VCaP (cell line): ENCODE data around the gene SMIM28.
A peak's percentile ranks its signal among the peaks of the same experiment; 100 is the strongest.

Experiments
- H3K27ac ChIP-seq: fragments of 450-650 bp; 2 replicates; pipeline ENCODE4 v1.5.1; 2017
- CTCF ChIP-seq: fragments of 450-650 bp; conservative IDR thresholded peaks from 2 replicates; pipeline ENCODE4 v1.5.1; 2017; ENCODE audit warnings: mild to moderate bottlenecking, moderate library complexity

SMIM28 gene

GRCh38 chr6:138401960-138402837, 24.5 kb downstream of the SMIM28 start:
- peak overlapping the region; percentile 96 for H3K27ac ChIP-seq

GRCh38 chr6:138402838-138403187, 25.1 kb downstream of the SMIM28 start:
- peak overlapping the region; percentile 96; the same call in 1 of the 2 replicates for H3K27ac ChIP-seq
- TF ChIP-seq CTCF: no peak

More at GRCh38 chr6:138401960-138402837, 24.5 kb downstream of the SMIM28 start:
- TF ChIP-seq CTCF: no peak

- peak overlapping the region; percentile 96 for H3K27ac ChIP-seq
- TF ChIP-seq CTCF: no peak
These were observed 25.7 kb downstream of the SMIM28 start for GRCh38 chr6:138403324-138403800.

GRCh38 chr6:138403801-138404665, 26.3 kb downstream of the SMIM28 start, which contains the start of gene HEBP2:
Gene HEBP2 (plus strand): TSS chr6:138404223. CDS start chr6:138404496, 273 bp downstream.
- H3K27ac ChIP-seq: peak within 1 kb of the TSS; percentile 96
- TF ChIP-seq CTCF: peak; percentile 91

GRCh38 chr6:138404666-138405337, 27.1 kb downstream of the SMIM28 start:
- no peak for TF ChIP-seq CTCF
- H3K27ac ChIP-seq: peak overlapping the region; percentile 96

GRCh38 chr6:138405816-138406413, 28.2 kb downstream of the SMIM28 start:
- no peak for TF ChIP-seq CTCF

More at GRCh38 chr6:138405816-138406413, 28.2 kb downstream of the SMIM28 start:
- H3K27ac ChIP-seq: peak overlapping the region; percentile 96
